HEK293 (cell line): ENCODE measurements around the gene ADM2.

Experiments used
- CTCF ChIA-PET: fragments of 350-600 bp; formaldehyde crosslinking; extraction: SDS; loops from one replicate; lab custom pipeline; 2021; ENCODE audit warnings: antibody characterized with exemption; lab: Yijun Ruan, JAX
- POLR2A ChIA-PET: fragments of 300-600 bp; formaldehyde crosslinking; extraction: SDS; loops from one replicate; lab custom pipeline; 2020; ENCODE audit warnings: antibody characterized with exemption, inconsistent platforms; lab: Yijun Ruan, JAX
- H3K27ac ChIP-seq: fragments of 200-500 bp; sonication (Bioruptor generic); 2 replicates; pipeline ENCODE4 v1.5.1; 2014; ENCODE audit warnings: low read depth, low read length, control low read depth, inconsistent platforms; ENCODE audit errors: extremely low read depth
- H3K36me3 ChIP-seq, 2 experiments: fragments of 200-500 bp in 1 of 2; sonication (Bioruptor generic) in 1 of 2; 1 replicate in 1 of 2; 2 replicates in 1 of 2; pipeline ENCODE4 v1.5.1; 2014 to 2017; ENCODE audit warnings: inconsistent platforms in 2 of 2, low read length in 2 of 2; ENCODE audit not compliant: control insufficient read depth in 2 of 2, insufficient read depth in 1 of 2
- H3K4me1 ChIP-seq: fragments of 200-500 bp; sonication (Bioruptor generic); 2 replicates; pipeline ENCODE4 v1.5.1; 2014; ENCODE audit warnings: mild to moderate bottlenecking, low read length, inconsistent platforms; ENCODE audit not compliant: control insufficient read depth, insufficient read depth
- H3K4me3 ChIP-seq: 2 replicates; pipeline ENCODE4 v1.5.1; 2011; ENCODE audit warnings: low read depth, mild to moderate bottlenecking, control low read depth, low read length, moderate library complexity
- H3K9me3 ChIP-seq: fragments of 200-500 bp; sonication (Bioruptor generic); 2 replicates; pipeline ENCODE4 v1.5.1; 2014; ENCODE audit warnings: low read depth, low read length, inconsistent platforms; ENCODE audit not compliant: control insufficient read depth, insufficient read depth
- EGR2 ChIP-seq: fragments of 450-650 bp; formaldehyde crosslinking; IDR thresholded peaks from 2 replicates; pipeline ENCODE4 v1.5.1; 2016; ENCODE audit warnings: low read depth, missing biosample characterization, missing genetic modification characterization
- GLIS1 ChIP-seq: fragments of 450-650 bp; formaldehyde crosslinking; IDR thresholded peaks from 2 replicates; pipeline ENCODE4 v1.5.1; 2016; ENCODE audit warnings: missing biosample characterization, missing genetic modification characterization
- KLF16 ChIP-seq: fragments of 450-650 bp; formaldehyde crosslinking; IDR thresholded peaks from 2 replicates; pipeline ENCODE4 v1.5.1; 2017; ENCODE audit warnings: missing biosample characterization, missing genetic modification characterization
- KLF8 ChIP-seq: fragments of 450-650 bp; formaldehyde crosslinking; IDR thresholded peaks from 2 replicates; pipeline ENCODE4 v1.5.1; 2016; ENCODE audit warnings: missing biosample characterization, missing genetic modification characterization
- OVOL3 ChIP-seq: fragments of 450-650 bp; formaldehyde crosslinking; IDR thresholded peaks from 2 replicates; pipeline ENCODE4 v1.5.1; 2016; ENCODE audit warnings: missing biosample characterization, missing genetic modification characterization
- ZBTB11 ChIP-seq: fragments of 450-650 bp; formaldehyde crosslinking; conservative IDR thresholded peaks from 2 replicates; pipeline ENCODE4 v1.5.1; 2016; ENCODE audit warnings: low read depth, missing biosample characterization, missing genetic modification characterization
- ZBTB48 ChIP-seq: fragments of 450-650 bp; formaldehyde crosslinking; IDR thresholded peaks from 2 replicates; pipeline ENCODE4 v1.5.1; 2016; ENCODE audit warnings: missing biosample characterization, missing genetic modification characterization
- ZBTB8A ChIP-seq: fragments of 450-650 bp; formaldehyde crosslinking; IDR thresholded peaks from 2 replicates; pipeline ENCODE4 v1.5.1; 2016; ENCODE audit warnings: missing biosample characterization, missing genetic modification characterization
- ZFHX2 ChIP-seq: fragments of 450-650 bp; formaldehyde crosslinking; conservative IDR thresholded peaks from 2 replicates; pipeline ENCODE4 v1.5.1; 2016; ENCODE audit warnings: missing biosample characterization, missing genetic modification characterization
- ZFP3 ChIP-seq: fragments of 450-650 bp; formaldehyde crosslinking; IDR thresholded peaks from 2 replicates; pipeline ENCODE4 v1.5.1; 2016; ENCODE audit warnings: low read depth, missing biosample characterization, missing genetic modification characterization
- ZFP69B ChIP-seq: fragments of 450-650 bp; formaldehyde crosslinking; IDR thresholded peaks from 2 replicates; pipeline ENCODE4 v1.5.1; 2016; ENCODE audit warnings: missing biosample characterization, missing genetic modification characterization
- ZNF184 ChIP-seq: fragments of 450-650 bp; IDR thresholded peaks from 2 replicates; pipeline ENCODE4 v1.5.1; 2018; ENCODE audit warnings: missing biosample characterization, mild to moderate bottlenecking, missing genetic modification characterization
- ZNF324 ChIP-seq: fragments of 450-650 bp; formaldehyde crosslinking; IDR thresholded peaks from 2 replicates; pipeline ENCODE4 v1.5.1; 2016; ENCODE audit warnings: missing biosample characterization, missing genetic modification characterization
- ZNF335 ChIP-seq: fragments of 450-650 bp; formaldehyde crosslinking; conservative IDR thresholded peaks from 2 replicates; pipeline ENCODE4 v1.5.1; 2016; ENCODE audit warnings: missing biosample characterization, missing genetic modification characterization
- ZNF341 ChIP-seq: fragments of 450-650 bp; formaldehyde crosslinking; IDR thresholded peaks from 2 replicates; pipeline ENCODE4; 2016; ENCODE audit warnings: low read depth, missing biosample characterization, missing genetic modification characterization
- ZNF510 ChIP-seq: fragments of 450-650 bp; formaldehyde crosslinking; IDR thresholded peaks from 2 replicates; pipeline ENCODE4 v1.5.1; 2018; ENCODE audit warnings: mild to moderate bottlenecking, missing genetic modification characterization, missing biosample characterization; ENCODE audit not compliant: insufficient replicate concordance
- ZNF518A ChIP-seq: fragments of 450-650 bp; formaldehyde crosslinking; conservative IDR thresholded peaks from 2 replicates; pipeline ENCODE4 v1.5.1; 2016; ENCODE audit warnings: low read depth, missing biosample characterization, missing genetic modification characterization
- ZNF585B ChIP-seq: fragments of 450-650 bp; formaldehyde crosslinking; IDR thresholded peaks from 2 replicates; pipeline ENCODE4 v1.5.1; 2016; ENCODE audit warnings: missing biosample characterization, missing genetic modification characterization
- ZNF623 ChIP-seq: fragments of 450-650 bp; formaldehyde crosslinking; IDR thresholded peaks from 2 replicates; pipeline ENCODE4 v1.5.1; 2016; ENCODE audit warnings: missing biosample characterization, missing genetic modification characterization
- ZNF658 ChIP-seq: fragments of 450-650 bp; formaldehyde crosslinking; IDR thresholded peaks from 2 replicates; pipeline ENCODE4; 2016; ENCODE audit warnings: missing biosample characterization, missing genetic modification characterization
- ZNF76 ChIP-seq: fragments of 450-650 bp; formaldehyde crosslinking; IDR thresholded peaks from 2 replicates; pipeline ENCODE4; 2016; ENCODE audit warnings: low read depth, missing biosample characterization, missing genetic modification characterization, borderline replicate concordance
- ZNF768 ChIP-seq: fragments of 450-650 bp; formaldehyde crosslinking; IDR thresholded peaks from 2 replicates; pipeline ENCODE4 v1.5.1; 2018; ENCODE audit warnings: missing biosample characterization, mild to moderate bottlenecking, missing genetic modification characterization
- TF ChIP-seq, protein P1 (sequence below): fragments of 450-650 bp; formaldehyde crosslinking; IDR thresholded peaks from 2 replicates; pipeline ENCODE4 v1.5.1; 2016; ENCODE audit warnings: missing biosample characterization, missing genetic modification characterization

ADM2 gene

DNA sequence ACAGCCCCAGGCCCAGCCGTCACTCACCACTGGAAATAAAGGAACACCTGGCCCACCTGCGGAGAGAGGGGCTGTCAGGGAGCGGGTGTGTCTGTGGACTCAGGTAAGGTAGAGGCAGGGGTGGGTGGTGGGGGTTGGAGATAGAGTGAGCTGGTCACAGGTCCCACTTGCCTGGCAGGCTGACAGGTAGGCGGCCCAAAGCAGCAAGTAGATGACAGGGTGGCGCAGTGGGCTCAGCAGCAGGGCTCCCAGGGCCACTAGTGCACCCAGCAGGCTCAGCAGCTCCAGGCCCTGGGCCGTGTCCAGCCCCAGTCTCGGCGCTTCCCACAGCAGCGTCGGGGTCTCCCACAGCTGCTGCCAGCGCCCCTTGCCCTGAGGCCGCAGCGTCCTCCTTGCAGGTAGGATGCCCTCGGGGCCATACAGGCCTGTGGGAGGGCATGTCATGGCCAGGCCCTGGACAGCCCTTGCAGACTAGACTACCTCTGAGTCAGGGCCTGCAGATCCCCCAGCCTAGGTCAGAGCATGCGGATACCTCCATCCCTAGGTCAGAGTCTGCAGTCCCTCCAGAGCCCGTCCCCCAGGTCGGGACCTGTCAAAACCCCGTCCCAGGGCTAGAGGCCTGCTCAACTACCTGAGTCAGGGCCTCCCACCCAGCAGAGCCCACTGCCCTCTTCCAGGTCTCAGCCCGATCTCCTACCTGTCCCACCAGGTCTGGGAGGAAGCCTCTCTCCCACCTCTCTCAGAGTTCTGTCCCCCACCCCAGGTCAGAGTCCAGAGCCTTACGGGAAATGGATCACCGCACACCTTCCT is 25.5 kb downstream of the ADM2 start (continued):
- no peak for TF ChIP-seq ZNF623 (tag by site-specific recombination)
- no peak for TF ChIP-seq ZNF324 (tag by site-specific recombination)
- TF ChIP-seq ZNF585B (tag by site-specific recombination): no peak
- TF ChIP-seq EGR2 (tag by site-specific recombination): peak; percentile 78
- no peak for TF ChIP-seq ZNF510 (tag by site-specific recombination)
- peak; percentile 39; the same call in 1 of the 2 replicates for TF ChIP-seq ZNF76
- no peak for TF ChIP-seq ZNF518A (tag by site-specific recombination)
- TF ChIP-seq ZFHX2 (tag by site-specific recombination): peak; percentile 61
- TF ChIP-seq KLF8 (tag by site-specific recombination): 0 out of 2 replicates have a peak, but pooled peaks have one; percentile 28
- TF ChIP-seq, protein P1, sequence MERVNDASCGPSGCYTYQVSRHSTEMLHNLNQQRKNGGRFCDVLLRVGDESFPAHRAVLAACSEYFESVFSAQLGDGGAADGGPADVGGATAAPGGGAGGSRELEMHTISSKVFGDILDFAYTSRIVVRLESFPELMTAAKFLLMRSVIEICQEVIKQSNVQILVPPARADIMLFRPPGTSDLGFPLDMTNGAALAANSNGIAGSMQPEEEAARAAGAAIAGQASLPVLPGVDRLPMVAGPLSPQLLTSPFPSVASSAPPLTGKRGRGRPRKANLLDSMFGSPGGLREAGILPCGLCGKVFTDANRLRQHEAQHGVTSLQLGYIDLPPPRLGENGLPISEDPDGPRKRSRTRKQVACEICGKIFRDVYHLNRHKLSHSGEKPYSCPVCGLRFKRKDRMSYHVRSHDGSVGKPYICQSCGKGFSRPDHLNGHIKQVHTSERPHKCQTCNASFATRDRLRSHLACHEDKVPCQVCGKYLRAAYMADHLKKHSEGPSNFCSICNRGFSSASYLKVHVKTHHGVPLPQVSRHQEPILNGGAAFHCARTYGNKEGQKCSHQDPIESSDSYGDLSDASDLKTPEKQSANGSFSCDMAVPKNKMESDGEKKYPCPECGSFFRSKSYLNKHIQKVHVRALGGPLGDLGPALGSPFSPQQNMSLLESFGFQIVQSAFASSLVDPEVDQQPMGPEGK (tag by site-specific recombination): no peak
- TF ChIP-seq ZBTB8A (tag by site-specific recombination): peak; percentile 31; the same call in 1 of the 2 replicates

DNA sequence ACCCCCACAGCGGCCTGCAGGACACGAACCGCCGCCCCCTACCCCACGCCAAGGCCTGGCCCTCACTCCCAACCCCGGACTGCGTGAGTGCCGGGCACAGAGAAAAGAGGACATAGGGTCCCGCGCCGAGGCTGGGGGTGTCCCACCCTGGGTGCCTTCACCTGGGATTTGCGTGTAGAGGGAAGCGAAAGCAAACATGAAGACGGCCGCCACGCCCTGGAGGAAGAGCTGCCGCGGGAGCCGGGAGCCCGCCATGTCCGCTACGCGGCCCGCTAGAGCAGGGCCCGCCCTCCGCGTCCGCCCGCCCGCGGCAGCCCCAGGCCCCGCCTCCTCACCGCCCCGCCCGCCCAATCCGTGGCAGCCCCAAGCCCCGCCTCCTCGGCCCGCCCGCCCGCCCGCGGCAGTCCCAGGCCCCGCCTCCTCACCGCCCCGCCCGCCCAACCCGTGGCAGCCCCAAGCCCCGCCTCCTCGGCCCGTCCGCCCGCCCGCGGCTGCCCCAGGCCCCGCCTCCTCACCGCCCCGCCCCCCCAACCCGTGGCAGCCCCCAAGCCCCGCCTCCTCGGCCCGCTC is 26.2 kb downstream of the ADM2 start, which contains the start of gene LMF2:
LMF2 (minus strand) TSS at position 282 of the 570 bp plus-strand sequence; CDS start at position 255, 27 bp downstream.
- H3K36me3 ChIP-seq: peaks cover 2 to 42% of the 10 kb centered on the region in 2 experiments; a peak in 2 of 3 replicates
- peak within 1 kb of the TSS; percentile 97 for H3K27ac ChIP-seq
- H3K9me3 ChIP-seq: no peaks in the 10 kb centered on the region
- POLR2A ChIA-PET: interaction anchor here (0.5 to 6.0 kb wide), 27 partner anchors 9 to 264 kb away, joined by 3 to 189 read pairs (median 5); partner anchors contain the start of genes ARSA, CHKB, HDAC10 and KLHDC7B
- peaks cover 8% of the 10 kb centered on the region for H3K4me1 ChIP-seq
- CTCF ChIA-PET: interaction anchor here (0.6 to 3.8 kb wide), 6 partner anchors 9 to 165 kb away, joined by 3 to 32 read pairs (median 8); partner anchors contain the start of genes SCO2 and SYCE3
- peak within 1 kb of the TSS; percentile 100 for H3K4me3 ChIP-seq
- TF ChIP-seq ZNF76 (no peak), ZNF335 (tag by site-specific recombination) (no peak; the same call in 1 of the 2 replicates), ZBTB11 (tag by site-specific recombination) (no peak), ZFP69B (tag by site-specific recombination) (no peak), ZNF768 (no peak), KLF16 (tag by site-specific recombination) (0 out of 2 replicates have a peak, but pooled peaks have one; percentile 33), GLIS1 (peak; percentile 49), ZNF184 (tag by site-specific recombination) (no peak), ZBTB48 (no peak), ZNF658 (tag by site-specific recombination) (no peak), EGR2 (tag by site-specific recombination) (0 out of 2 replicates have a peak, but pooled peaks have one; percentile 29), OVOL3 (tag by site-specific recombination) (peak; percentile 56; the same call in 1 of the 2 replicates), ZNF341 (tag by site-specific recombination) (peak; percentile 77; the same call in 1 of the 2 replicates), ZFP3 (no peak)
